Measurements from ENCODE around the gene LONP2.

- TF ChIP-seq CTCF (IDR thresholded peaks at IDR 0.05; ENCODE audit: low read depth, low read length) (no peak), EZH2phosphoT487 (IDR thresholded peaks at IDR 0.05; ENCODE audit: low read depth) (no peak)
These were observed 96.0 kb downstream of the LONP2 start for GRCh38 chr16:48340054-48340453.

All from OCI-LY3 (cell line).